ENCODE measurements around the gene ZBTB47.

The ZBTB47 gene

DNA sequence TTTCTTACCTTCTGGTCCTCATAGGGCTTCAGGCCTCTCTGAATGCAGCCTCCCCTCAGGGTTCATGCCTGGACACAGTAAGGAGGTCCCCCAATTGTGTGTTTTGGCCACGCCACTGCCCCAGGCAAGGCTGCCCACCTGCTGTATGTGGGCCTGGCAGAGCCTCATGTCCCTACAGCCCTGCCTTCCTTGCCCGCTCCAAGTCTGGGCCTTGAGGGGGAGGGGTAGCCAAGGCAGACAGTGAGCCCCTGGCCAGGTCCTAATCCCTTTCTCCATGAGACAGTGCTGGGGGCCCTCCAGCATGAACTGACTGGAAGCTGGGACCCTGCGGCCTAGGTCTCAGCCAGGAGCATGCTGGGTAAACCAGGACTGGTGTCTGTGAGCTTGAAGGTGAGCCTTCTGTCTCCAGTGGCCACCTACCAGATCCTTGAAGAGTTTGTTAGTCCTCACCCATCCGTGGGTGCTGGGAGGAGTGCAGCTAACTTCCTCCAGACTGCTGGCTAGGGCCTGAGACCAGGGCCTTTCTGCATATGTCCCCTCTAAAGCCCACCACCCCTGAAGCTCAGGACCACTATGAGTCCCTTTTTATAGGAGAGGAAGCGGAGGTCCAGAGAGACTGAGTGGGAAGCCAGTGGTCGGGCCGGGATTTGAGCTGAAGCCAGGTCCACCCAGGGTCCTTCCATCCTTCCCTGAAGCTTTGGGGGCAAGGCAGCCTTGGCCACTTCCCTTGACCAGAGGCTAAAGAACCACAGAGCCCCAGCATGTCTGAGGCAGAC is 8.7 kb downstream of the ZBTB47 start:
- no peak overlapping the region for H3K27ac ChIP-seq
- TF ChIP-seq, protein P1, sequence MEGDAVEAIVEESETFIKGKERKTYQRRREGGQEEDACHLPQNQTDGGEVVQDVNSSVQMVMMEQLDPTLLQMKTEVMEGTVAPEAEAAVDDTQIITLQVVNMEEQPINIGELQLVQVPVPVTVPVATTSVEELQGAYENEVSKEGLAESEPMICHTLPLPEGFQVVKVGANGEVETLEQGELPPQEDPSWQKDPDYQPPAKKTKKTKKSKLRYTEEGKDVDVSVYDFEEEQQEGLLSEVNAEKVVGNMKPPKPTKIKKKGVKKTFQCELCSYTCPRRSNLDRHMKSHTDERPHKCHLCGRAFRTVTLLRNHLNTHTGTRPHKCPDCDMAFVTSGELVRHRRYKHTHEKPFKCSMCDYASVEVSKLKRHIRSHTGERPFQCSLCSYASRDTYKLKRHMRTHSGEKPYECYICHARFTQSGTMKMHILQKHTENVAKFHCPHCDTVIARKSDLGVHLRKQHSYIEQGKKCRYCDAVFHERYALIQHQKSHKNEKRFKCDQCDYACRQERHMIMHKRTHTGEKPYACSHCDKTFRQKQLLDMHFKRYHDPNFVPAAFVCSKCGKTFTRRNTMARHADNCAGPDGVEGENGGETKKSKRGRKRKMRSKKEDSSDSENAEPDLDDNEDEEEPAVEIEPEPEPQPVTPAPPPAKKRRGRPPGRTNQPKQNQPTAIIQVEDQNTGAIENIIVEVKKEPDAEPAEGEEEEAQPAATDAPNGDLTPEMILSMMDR (IDR thresholded peaks at IDR 0.05) = no peak
- TF ChIP-seq ZFX (IDR thresholded peaks at IDR 0.05; ENCODE audit: borderline replicate concordance) = no peak

DNA sequence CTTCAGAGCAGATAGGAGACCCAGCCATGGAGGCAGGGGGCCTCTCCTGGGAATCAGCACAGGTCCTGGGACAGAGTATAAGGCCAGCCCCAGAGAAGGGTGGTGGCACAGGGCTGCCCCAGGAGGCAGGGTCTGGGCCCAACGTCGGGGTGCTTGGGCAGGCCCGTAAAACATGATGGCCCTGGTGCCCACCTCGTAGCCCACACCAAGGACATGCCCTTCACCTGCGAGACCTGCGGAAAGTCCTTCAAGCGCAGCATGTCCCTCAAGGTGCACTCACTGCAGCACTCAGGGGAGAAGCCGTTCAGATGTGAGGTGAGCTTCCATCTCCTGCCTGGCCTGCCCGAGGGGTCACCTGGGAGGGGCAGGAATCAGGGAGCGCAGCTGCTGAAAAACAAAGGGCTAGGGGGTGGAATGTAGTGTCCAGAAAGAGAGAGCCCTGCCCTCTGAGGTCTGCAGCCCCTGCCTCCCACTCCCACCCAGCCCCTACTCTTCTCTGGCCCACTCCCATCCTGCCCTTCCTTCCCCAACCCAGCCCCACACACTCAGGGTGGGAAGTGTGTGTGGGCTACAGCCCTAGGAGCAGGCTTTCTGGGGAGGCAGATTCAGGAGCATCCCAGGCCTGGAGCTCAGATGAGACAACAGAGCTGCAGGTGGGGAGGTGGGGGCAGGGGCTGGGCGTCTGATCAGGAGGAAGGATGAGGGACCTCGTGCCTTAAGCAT is 9.5 kb downstream of the ZBTB47 start:
- no peak overlapping the region for H3K27ac ChIP-seq
- TF ChIP-seq, protein P1 (IDR thresholded peaks at IDR 0.05) = no peak
- TF ChIP-seq ZFX (IDR thresholded peaks at IDR 0.05; ENCODE audit: borderline replicate concordance) = no peak

DNA sequence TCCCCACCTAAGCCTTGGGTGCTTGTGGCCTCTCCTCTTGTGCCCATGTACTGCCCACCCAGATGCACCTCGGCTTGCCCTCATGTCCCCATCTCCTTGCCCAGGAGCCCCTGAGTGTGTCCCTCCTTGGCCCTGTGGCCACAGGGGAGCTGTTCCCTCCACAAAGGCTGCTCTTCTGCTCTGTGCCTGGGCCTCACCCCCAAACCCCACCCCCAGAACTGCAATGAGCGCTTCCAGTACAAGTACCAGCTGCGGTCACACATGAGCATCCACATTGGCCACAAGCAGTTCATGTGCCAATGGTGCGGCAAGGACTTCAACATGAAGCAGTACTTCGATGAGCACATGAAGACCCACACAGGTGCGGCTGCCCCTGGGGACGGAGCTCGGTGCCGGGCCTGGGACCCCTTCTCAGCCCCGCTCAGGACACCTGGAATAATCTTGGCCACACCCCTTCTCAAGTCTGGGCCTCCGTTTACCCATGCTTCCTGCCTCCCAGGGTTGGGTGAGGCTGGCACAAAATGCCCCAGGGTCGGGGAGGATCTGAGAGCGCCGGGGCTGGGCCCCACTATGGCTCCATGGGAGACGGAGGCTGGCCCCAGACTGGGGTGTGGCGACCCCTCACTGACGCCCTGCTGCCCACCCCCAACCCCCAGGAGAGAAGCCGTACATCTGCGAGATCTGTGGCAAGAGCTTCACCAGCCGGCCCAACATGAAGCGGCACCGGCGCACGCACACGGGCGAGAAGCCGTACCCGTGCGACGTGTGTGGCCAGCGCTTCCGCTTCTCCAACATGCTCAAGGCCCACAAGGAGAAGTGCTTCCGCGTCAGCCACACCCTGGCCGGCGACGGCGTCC is 10.3 kb downstream of the ZBTB47 start:
- TF ChIP-seq, protein P1 (IDR thresholded peaks at IDR 0.05) = no peak
- TF ChIP-seq ZFX (IDR thresholded peaks at IDR 0.05; ENCODE audit: borderline replicate concordance) = no peak

DNA sequence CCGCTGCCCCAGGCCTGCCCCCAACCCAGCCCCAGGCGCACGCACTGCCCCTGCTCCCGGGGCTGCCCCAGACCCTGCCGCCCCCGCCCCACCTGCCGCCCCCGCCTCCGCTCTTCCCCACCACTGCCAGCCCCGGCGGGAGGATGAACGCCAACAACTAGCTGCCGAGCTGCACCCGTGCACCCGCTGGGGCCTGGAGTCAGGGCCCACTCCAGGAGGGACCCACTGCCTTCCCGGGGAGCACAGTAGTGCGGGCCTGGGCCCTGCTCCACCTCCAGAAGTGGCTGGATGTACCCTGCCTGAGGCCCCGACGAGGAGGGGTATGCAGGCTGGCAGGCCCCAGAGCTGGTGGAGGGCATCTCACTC is 10.9 kb downstream of the ZBTB47 start:
- TF ChIP-seq, protein P1 (IDR thresholded peaks at IDR 0.05) = no peak
- no peak overlapping the region for H3K27ac ChIP-seq

More for the DNA sequence above, 10.3 kb downstream of the ZBTB47 start:
- H3K27ac ChIP-seq = no peak overlapping the region

DNA sequence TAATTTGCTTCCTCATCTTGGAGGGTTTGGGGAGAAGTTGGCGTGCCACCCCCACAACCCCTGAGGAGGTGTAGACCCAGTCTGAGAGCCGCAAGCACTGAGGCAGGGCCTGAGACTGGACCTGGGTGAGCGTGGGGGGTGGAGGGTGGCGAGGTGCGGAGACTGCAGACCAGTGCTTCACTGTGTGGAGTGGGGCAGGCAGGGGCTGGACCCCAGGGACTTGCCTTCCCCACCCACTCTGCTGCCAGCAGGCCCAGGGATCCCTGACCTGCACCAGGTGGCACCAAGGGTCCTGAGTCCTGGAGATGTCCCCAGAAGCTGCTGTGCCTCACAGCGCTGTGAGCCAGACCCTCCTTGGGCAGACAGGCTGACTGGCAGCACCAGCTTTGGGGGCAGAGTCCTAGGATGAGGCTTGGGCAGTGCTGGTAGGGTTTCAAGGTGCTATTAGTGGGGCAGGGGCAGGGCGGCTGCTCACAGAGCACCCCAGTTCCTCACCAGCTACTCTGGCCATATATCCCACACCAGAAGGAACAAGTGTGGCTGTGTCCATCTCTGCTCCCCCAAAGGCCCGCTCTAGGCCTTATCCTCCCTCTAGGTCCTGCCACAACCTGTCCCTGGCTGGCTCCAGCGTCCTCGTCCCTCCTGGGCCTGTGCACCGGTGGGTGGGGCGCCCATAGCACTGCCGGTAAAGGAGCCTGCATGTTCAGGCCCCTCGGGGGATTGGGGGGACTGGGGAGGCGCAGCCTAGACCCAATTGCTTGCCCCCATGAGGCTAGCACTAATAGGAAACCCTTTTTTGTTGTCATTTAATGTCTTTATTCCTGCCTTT is 11.8 kb downstream of the ZBTB47 start:
- no peak for TF ChIP-seq ZFX (IDR thresholded peaks at IDR 0.05; ENCODE audit: borderline replicate concordance)
- TF ChIP-seq, protein P1 (IDR thresholded peaks at IDR 0.05) = no peak
- H3K27ac ChIP-seq = no peak overlapping the region

DNA sequence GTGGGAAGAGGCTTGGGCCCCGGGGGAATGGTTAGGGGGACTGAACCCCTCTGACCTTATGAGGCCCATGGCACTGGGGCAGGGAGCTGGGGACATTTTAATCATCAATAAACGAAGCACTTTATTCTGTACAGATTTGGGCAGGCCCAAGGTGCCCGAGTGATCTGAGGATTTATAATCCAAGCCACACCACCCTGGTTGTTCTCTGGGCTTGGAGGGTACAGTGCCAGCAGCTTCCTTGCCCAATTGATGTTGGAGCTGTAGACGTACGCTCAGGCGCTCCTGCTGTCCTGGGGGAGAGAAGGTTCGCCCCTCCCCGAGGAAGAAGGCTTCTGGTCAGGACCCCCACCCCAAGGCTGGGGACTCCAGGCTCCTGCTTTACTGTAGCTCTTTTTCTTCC is 12.5 kb downstream of the ZBTB47 start:
- no peak overlapping the region for H3K27ac ChIP-seq
- TF ChIP-seq, protein P1 (IDR thresholded peaks at IDR 0.05) = no peak
- no peak for TF ChIP-seq ZFX (IDR thresholded peaks at IDR 0.05; ENCODE audit: borderline replicate concordance)
